ENCODE data around the gene IPO4.

GRCh38 chr14:24149302-24149969 lies 39.2 kb downstream of the IPO4 start:
- TF ChIP-seq POLR2AphosphoS5 (IDR thresholded peaks at IDR 0.05; ENCODE audit: low read depth, low read length) = no peak
- TF ChIP-seq TAF1 (IDR thresholded peaks at IDR 0.05; ENCODE audit: borderline replicate concordance, insufficient read depth, low read length) = no peak
- TF ChIP-seq FOXP2 (optimal IDR thresholded peaks at IDR 0.05; ENCODE audit: borderline replicate concordance, extremely low read depth, extremely low read length, insufficient read depth) = no peak
- TF ChIP-seq REST (IDR thresholded peaks at IDR 0.05; ENCODE audit: insufficient read depth in 1 of 2, low read depth in 2 of 2, low read length in 2 of 2) = no peak
- TF ChIP-seq SIN3A (IDR thresholded peaks at IDR 0.05; ENCODE audit: borderline replicate concordance, insufficient read depth, low read length) = no peak

Measured in PFSK-1 (cell line).